NCI-H510A (cell line): Measurements from ENCODE around the gene TBL1XR1.
"Not testable (repeated sequence)": the region's sequence is repeated elsewhere in the genome, so short reads cannot be mapped to it uniquely, and the experiment has no call there.

Experiments
- DNase-seq: peaks from one replicate; lab custom pipeline; 2025; lab: John Stamatoyannopoulos, UW

The TBL1XR1 gene

DNA sequence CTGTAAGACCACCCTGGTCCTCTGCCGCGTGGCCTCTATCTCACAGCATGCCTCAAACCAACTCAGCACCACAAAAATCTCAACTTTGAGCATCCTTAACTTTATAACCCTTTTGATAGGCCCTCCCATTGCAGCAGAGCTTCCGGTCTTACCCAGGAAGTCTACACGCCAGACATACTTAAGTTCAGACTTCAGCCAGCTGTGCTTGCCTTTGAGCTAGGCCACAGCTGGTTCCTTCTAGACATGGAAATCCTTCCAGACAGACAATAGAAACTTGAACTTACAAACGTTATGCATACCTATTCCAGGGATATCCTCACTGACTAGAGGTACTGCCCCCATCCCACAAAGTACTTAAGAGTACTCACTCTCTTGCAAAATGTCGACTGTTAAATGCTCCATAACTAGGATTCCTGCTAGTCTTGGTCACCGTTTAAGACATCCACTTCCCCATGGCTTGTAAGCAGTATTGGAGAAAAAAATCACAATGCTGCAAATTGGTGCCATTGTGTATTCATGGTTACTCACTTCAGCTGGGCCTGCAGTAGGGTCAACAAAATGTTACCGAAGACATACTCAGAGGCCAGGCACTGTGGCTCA lies 183.5 kb downstream of the TBL1XR1 start:
- no peak for DNase-seq

- no peak for DNase-seq
Observed at GRCh38 chr3:177005718-177006405, 191.4 kb downstream of the TBL1XR1 start.

GRCh38 chr3:177000159-177000558 lies 197.1 kb downstream of the TBL1XR1 start:
- not testable (repeated sequence) for DNase-seq

DNA sequence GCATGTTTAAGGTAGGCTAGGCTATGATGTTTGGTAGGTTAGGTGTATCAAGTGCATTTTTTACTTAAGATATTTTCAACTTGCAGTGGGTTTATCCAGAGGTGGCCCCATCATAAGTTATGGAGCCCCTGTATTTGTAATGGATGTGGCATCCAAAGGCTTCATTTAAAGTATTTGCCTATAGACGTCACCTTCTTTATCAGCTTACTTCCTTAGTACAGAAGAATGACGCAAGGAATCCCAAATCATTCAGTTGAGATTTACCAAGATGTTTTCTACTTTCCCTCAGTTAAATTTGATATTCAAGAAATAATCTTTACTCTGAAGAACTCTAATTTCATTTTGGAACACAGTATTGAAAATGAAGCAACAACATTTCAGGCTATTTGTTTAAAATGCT lies 201.3 kb downstream of the TBL1XR1 start:
- no peak for DNase-seq

GRCh38 chr3:176994891-176995781 lies 202.1 kb downstream of the TBL1XR1 start:
- no peak for DNase-seq

DNA sequence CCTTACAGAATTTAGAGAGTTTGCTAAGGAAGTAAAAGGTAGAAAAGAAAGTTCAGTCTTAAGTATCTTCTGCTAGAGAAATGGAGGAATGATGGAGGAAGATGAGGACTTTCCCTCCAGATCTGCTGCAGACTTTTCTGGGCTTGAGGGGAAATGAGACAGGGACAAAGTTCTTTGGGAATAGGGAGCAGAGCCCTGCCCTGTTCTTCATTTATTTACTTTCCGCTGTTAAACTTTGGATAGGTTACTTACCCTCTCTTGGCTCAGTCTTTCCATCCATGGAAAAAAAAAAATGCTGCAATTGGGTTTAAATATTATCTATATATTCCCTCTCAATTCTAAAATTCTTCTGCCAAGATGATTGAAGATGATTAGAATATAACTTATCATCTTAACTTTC lies 202.9 kb downstream of the TBL1XR1 start:
- no peak for DNase-seq

DNA sequence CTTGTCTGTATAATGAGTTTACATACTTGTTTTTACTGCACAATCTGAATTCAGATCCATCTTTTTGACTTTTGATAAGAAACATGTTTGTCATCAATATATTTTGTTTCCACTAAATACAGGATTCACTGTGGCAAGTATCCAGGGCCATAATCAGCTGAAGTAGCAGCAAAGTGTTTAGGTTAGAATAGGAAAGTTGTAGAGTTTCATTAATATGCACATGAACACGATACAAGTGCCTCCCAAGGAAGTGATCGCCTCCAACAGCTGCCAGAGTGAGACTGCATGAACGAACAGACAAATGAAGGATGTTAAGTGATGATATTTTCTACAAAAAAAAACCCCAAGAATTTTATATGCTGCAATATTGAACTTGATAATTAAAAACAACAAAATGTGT lies 204.3 kb downstream of the TBL1XR1 start:
- no peak for DNase-seq

DNA sequence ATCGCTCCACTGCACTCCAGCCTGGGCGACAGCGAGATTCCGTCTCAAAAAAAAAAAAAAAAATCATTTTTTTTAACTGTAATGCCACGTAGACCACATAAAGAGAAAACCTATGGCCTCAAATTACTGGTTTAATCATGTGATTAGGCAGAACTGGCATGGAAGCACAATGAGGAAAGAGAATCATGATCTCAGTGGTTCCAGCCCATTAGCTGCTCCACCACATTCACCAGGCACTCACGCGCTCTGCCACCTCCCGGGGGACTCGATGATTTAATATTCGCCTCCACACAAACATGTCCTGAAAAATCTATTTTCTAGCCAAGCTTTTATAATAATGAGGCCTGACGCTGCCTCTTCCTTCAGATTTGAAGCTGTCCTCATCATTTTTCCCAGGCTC lies 204.7 kb downstream of the TBL1XR1 start:
- DNase-seq: no peak

- DNase-seq: no peak
Observed at GRCh38 chr3:176988795-176989194, 208.5 kb downstream of the TBL1XR1 start.

DNA sequence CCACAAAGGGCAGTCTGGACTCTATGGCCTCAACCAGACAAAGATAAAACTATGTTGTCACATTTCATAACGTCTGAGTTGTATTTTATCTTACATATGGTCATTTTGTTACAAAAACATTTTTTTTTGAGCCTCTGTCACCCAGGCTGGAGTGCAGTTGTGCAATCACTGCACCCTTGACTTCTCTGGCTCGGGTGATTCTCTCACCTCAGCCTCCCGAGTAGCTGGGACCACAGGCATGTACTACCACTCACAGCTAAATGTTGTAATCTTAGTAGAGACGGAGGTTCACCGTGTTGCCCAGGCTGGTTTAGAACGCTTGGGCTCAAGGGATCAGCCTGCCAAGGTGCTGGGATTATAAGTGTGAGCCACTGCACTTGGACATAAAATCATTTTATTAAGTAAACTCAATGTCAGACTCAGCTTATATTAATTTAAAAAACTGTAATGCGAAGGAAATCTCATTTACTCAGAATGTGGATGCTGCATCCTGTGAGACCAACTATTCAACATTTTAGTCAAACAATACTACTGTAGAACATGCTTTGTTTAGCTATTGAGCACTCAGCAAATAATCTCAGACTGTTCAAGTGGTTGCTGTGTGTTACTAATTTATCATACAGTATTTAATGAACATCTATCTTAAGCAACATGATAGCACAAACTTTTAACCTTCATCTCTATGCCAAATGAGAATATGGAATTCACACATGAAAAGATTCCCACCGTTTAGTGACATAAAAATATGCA lies 209.2 kb downstream of the TBL1XR1 start:
- peak; percentile 7 for DNase-seq

DNA sequence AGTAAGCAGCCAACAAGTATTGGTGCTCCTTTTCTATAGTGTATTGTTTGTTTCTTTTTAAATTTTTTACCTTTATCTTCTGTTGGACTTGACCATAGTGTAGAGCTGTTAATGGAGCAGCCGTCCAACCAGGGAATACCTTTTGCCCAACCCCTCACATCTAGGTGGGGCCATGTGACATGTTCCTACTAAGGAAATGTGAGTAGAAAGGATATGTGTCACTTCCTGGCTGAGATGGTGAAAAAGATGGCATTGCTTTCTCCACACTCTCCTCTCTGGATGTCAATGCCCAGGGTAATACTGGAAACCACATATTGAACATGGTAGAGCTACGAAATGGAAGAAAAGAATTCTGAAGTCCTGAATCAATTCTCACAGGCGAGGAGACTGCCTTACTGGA lies 218.8 kb downstream of the TBL1XR1 start:
- no peak for DNase-seq

- no peak for DNase-seq
Observed at GRCh38 chr3:176977331-176977730, 220.0 kb downstream of the TBL1XR1 start.

GRCh38 chr3:176976586-176976985 lies 220.7 kb downstream of the TBL1XR1 start:
- DNase-seq: no peak

GRCh38 chr3:176974279-176974678 lies 223.0 kb downstream of the TBL1XR1 start:
- DNase-seq: no peak

- no peak for DNase-seq
Observed at GRCh38 chr3:176971613-176972174, 225.6 kb downstream of the TBL1XR1 start.

DNA sequence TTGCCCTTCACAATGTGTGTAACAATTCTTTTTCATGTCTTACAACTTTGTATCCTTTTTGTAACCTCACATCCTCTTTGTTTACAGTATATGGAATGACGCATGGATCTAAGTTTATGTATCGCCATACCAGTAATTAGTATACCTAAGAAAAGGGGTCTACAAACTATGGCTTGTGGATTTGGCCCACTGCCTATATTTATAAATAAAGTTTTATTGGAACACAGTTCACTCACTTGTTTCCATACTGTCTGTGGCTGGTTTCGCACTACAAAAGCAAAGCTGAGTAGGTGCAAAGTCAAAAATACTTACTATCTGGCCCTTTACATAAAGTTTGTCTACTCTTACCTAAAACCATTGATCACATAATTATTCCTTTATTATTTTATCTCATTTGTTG lies 226.5 kb downstream of the TBL1XR1 start:
- DNase-seq: no peak

DNA sequence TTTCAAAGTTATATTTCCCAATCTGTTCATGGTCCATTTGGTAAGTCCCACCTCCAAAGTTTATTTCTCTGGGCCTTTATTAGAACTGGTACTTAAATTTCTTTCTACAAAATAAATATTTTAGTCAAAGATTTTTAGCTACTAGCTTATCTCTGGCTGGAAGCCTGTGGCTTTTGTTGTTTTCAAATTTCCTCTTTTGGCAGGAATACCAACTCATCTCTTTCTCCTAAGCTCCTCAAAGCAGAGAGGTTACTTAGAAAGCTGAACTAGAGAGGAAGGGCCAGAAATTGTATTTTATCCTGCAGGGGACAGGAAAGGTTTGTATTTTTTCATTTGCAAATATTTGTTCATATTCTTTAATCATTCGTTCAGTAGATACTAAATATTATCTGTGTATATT lies 227.8 kb downstream of the TBL1XR1 start:
- no peak for DNase-seq
